ENCODE results near the gene RNF43.

RNF43 gene

GRCh38 chr17:58381124-58382035, 36.0 kb downstream of the RNF43 start:
- POLR2A ChIA-PET: no interaction called here
- CTCF ChIA-PET: interaction anchor here (0.9 to 4.6 kb wide), 12 partner anchors 8 to 182 kb away, joined by 3 to 27 read pairs (median 4); partner anchors contain the start of gene RNF43

DNA sequence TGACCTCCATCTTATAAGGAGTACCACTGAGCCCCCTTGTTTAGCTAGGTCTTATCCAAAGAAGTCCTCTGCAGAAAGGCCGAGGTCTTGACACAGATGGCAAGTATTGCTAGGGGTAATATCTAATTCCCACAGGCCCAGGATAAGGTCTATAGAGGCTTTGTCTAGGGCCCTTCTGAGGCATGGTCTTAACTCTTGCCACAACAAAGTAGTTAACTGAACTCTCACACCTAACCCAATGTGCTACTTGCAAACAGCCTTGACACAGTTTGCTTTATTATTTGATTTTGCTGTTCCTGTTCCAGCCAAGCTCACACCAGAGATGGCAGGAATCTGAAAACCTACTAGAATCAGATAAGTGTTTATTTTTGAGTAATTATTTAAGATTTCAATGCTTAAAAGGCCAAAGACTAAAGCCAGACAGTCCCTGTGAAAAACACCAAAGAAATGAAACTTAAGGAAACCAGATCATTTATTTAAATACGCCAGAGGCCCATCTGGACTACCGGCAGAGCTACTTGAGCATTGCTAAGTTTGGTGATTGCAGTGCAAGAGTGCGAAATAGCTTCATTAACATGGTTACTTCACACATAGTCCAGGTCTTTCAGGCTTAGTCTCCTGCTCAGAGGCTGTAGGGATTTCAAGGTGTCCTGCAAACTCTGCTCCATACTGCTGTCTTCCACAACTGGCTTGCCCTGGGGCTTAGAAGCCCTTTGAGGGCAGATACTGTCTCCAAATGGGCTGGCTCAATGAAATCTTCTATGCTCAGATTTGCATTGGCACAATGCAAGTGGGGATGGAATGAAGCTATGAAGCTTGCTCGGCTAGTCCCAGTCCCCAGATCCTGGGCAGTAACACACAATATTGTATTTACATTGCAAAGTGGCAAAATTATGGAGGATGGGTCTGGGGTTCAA, 36.9 kb downstream of the RNF43 start:
- POLR2A ChIA-PET: interaction anchor here (0.6 kb wide), 1 partner anchor 1171 kb away, joined by 3 read pairs; no protein-coding TSS in a partner anchor

More at GRCh38 chr17:58381124-58382035, 36.0 kb downstream of the RNF43 start:
- DNase-seq (ENCODE audit: extremely low spot score): no peak
- TF ChIP-seq CTCF (IDR thresholded peaks at IDR 0.05; ENCODE audit: control extremely low read depth, extremely low read depth, low read depth, missing control alignments): no peak

DNA sequence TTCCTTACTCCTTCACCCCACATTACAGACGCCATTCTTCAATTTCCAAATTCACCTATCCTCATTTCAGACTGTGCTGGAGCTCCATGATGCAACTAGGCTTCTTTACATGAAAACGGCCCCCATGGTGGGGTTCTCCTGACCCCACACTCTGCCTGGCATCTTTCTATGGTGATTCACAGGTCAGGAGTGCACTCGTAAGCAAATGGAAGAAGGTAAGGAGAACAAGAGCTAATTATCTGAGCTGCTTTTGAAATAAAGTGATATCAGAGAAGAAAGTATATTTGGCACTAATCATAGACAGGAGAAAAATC, 37.9 kb downstream of the RNF43 start:
- no peak for TF ChIP-seq CTCF (IDR thresholded peaks at IDR 0.05; ENCODE audit: control extremely low read depth, extremely low read depth, low read depth, missing control alignments)
- POLR2A ChIA-PET: interaction anchor here (0.6 kb wide), 1 partner anchor 1172 kb away, joined by 3 read pairs; no protein-coding TSS in a partner anchor
- no peak for DNase-seq (ENCODE audit: extremely low spot score)
- CTCF ChIA-PET: interaction anchor here (1.2 to 4.6 kb wide), 8 partner anchors 10 to 75 kb away, joined by 3 to 27 read pairs (median 8); partner anchors contain the start of gene RNF43

More for the DNA sequence above, 36.9 kb downstream of the RNF43 start:
- no peak for TF ChIP-seq CTCF (IDR thresholded peaks at IDR 0.05; ENCODE audit: control extremely low read depth, extremely low read depth, low read depth, missing control alignments)
- CTCF ChIA-PET: interaction anchor here (1.1 to 4.6 kb wide), 8 partner anchors 11 to 181 kb away, joined by 3 to 27 read pairs (median 8); partner anchors contain the start of gene RNF43
- DNase-seq (ENCODE audit: extremely low spot score): no peak

- POLR2A ChIA-PET: interaction anchor here (1.2 kb wide), 1 partner anchor 47 kb away, joined by 3 read pairs; no protein-coding TSS in a partner anchor
- CTCF ChIA-PET: interaction anchor here (1.2 to 4.6 kb wide), 9 partner anchors 10 to 75 kb away, joined by 3 to 27 read pairs (median 7); partner anchors contain the start of gene RNF43
- no peak for DNase-seq (ENCODE audit: extremely low spot score)
- no peak for TF ChIP-seq CTCF (IDR thresholded peaks at IDR 0.05; ENCODE audit: control extremely low read depth, extremely low read depth, low read depth, missing control alignments)
These were observed 38.4 kb downstream of the RNF43 start for GRCh38 chr17:58378733-58379510.

GRCh38 chr17:58377661-58378060, 39.7 kb downstream of the RNF43 start:
- ChIA-PET POLR2A (no interaction called here), CTCF (interaction anchor here (0.9 to 4.0 kb wide), 4 partner anchors 15 to 128 kb away, joined by 3 to 13 read pairs (median 4); no protein-coding TSS in a partner anchor)
- no peak for DNase-seq (ENCODE audit: extremely low spot score)
- no peak for TF ChIP-seq CTCF (IDR thresholded peaks at IDR 0.05; ENCODE audit: control extremely low read depth, extremely low read depth, low read depth, missing control alignments)

Data from GM10248 (cell line).